GM12864 (cell line): ENCODE results near the gene PDE4D.

ENCODE experiments used
- DNase-seq: peaks from one replicate; pipeline ENCODE4 v3.0.0-alpha.2; 2011; ENCODE audit warnings: low read depth
- H3K4me3 ChIP-seq: 2 replicates; pipeline ENCODE4 v1.5.1; 2011; ENCODE audit warnings: mild to moderate bottlenecking, low read depth, low read length, control low read depth
- TF ChIP-seq, protein P1 (sequence below): IDR thresholded peaks from 2 replicates; pipeline ENCODE4 v1.5.1; 2011; ENCODE audit warnings: low read depth, mild to moderate bottlenecking, moderate library complexity, low read length, control low read depth, inconsistent platforms; ENCODE audit errors: missing control alignments

Gene PDE4D

DNA sequence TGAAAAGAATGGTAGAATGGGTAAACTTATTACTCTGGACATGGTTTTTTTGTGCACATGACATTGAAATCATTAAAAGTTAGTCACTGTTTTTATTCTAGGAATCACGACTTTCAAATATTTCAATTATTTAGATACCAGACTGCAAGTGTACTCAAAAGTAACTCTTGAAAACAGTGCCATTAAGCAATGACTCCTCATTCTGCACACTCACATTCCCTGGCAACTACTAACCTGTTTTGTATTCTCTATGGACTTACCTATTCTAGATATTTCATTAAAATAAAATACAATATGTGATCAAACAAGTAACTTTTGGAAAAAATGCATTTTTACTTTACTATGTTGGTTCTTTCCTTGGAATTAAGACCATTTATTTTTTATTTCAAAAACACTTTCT is 607.0 kb downstream of the PDE4D start:
- DNase-seq = no peak
- TF ChIP-seq, protein P1, sequence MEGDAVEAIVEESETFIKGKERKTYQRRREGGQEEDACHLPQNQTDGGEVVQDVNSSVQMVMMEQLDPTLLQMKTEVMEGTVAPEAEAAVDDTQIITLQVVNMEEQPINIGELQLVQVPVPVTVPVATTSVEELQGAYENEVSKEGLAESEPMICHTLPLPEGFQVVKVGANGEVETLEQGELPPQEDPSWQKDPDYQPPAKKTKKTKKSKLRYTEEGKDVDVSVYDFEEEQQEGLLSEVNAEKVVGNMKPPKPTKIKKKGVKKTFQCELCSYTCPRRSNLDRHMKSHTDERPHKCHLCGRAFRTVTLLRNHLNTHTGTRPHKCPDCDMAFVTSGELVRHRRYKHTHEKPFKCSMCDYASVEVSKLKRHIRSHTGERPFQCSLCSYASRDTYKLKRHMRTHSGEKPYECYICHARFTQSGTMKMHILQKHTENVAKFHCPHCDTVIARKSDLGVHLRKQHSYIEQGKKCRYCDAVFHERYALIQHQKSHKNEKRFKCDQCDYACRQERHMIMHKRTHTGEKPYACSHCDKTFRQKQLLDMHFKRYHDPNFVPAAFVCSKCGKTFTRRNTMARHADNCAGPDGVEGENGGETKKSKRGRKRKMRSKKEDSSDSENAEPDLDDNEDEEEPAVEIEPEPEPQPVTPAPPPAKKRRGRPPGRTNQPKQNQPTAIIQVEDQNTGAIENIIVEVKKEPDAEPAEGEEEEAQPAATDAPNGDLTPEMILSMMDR = no peak
- H3K4me3 ChIP-seq = no peak overlapping the region

DNA sequence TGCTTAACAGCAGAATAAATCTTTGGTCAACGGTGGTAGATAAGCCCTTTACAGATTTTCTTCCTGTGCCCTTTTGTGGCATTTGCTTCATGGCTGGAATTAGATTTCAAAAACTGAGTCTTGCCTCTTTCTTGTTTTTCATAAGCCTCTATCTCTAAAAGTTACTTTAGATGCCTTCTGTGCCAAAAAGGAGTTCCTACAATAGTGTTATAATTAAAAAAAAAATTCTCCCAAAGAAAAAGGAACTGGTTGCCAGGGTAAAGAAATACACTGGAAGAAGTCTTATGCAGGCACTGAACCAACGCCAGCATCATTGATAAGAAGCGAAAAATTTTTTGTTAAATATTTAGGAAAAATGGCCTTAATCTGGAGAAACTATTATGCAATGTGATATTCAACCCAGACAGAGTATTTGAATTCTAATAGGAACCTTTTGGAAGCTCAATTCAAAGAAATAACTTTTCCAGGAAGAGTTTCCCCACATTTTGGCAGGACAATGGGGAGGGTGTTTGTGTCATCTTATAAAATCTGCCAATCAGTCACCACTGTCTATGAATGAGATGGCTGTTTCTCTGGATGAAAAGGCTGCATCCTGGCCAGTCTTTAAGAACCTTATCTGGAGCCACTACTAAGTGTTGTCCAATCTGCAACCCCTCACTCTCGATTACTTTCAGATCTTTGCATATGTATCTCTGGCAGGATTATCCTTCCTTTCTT is 608.1 kb downstream of the PDE4D start:
- H3K4me3 ChIP-seq = no peak overlapping the region
- no peak for DNase-seq
- TF ChIP-seq, protein P1 = no peak

GRCh38 chr5:59282726-59283125 is 610.8 kb downstream of the PDE4D start:
- TF ChIP-seq, protein P1 = no peak
- H3K4me3 ChIP-seq = no peak overlapping the region
- no peak for DNase-seq

GRCh38 chr5:59279979-59280378 is 613.5 kb downstream of the PDE4D start:
- no peak for DNase-seq
- TF ChIP-seq, protein P1 = no peak
- H3K4me3 ChIP-seq = no peak overlapping the region

DNA sequence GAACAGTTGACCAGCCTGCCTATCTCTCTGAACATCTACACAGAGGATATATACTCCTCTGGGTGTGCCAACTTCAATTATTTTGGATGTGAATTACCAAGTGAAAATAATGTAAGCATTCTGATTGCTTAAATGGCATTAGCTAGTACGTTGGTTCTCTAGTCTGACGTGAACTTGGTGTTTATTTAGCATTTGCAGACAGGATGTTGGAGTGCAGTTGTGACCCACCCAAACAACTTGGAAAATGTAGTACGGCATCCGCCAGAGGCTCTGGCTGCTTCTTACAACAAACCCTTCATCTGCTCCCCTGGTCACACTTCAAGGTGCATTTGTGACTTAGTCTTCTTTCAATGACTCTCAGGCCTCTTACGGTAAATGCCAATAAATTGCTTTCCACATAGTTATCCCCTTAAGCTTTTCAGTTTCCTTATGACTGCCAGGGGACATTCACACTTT is 616.6 kb downstream of the PDE4D start:
- no peak overlapping the region for H3K4me3 ChIP-seq
- TF ChIP-seq, protein P1 = no peak
- no peak for DNase-seq

- TF ChIP-seq, protein P1 = no peak
- no peak overlapping the region for H3K4me3 ChIP-seq
- no peak for DNase-seq
Observed at GRCh38 chr5:59276325-59276675, 617.2 kb downstream of the PDE4D start.
